Astrocyte (in vitro differentiated cells and primary cell): ENCODE results near the gene HNF1B. TPM values are rescaled to one million over a fixed set of nuclear protein-coding genes. Genes with fewer than 3 reads are reported as not detected.

ENCODE experiments used
- DNase-seq: peaks from one replicate; pipeline ENCODE4 v3.0.0-alpha.2; 2010; ENCODE audit warnings: low read depth
- FAIRE-seq: peaks from 2 replicates; lab custom pipeline; 2011; peaks lifted over from hg19 to GRCh38; lab: Jason Lieb, UNC
- H2AFZ ChIP-seq: 2 replicates; pipeline ENCODE4 v1.6.0; 2012; ENCODE audit warnings: low read depth, low read length, inconsistent platforms
- H3K27ac ChIP-seq: 2 replicates; pipeline ENCODE4 v1.5.1; 2011; ENCODE audit warnings: low read depth, low read length, inconsistent platforms
- H3K27me3 ChIP-seq: 2 replicates; pipeline ENCODE4 v1.6.0; 2011; ENCODE audit warnings: low read length, inconsistent platforms; ENCODE audit not compliant: insufficient read depth
- H3K36me3 ChIP-seq: 2 replicates; pipeline ENCODE4 v1.5.1; 2011; ENCODE audit warnings: low read length, inconsistent platforms; ENCODE audit not compliant: insufficient read depth
- H3K4me1 ChIP-seq: 2 replicates; pipeline ENCODE4 v1.5.1; 2011; ENCODE audit warnings: low read length, inconsistent platforms; ENCODE audit not compliant: insufficient read depth
- H3K4me2 ChIP-seq: 2 replicates; pipeline ENCODE4 v1.6.0; 2012; ENCODE audit warnings: low read length, inconsistent platforms
- H3K4me3 ChIP-seq: 2 replicates; pipeline ENCODE4 v1.5.1; 2011; ENCODE audit warnings: low read depth, mild to moderate bottlenecking, low read length, inconsistent platforms; ENCODE audit not compliant: insufficient read depth
- H3K79me2 ChIP-seq: 2 replicates; pipeline ENCODE4 v1.6.0; 2012; ENCODE audit warnings: mild to moderate bottlenecking, low read length, inconsistent platforms; ENCODE audit not compliant: insufficient read depth
- H3K9ac ChIP-seq: 2 replicates; pipeline ENCODE4 v1.6.0; 2012; ENCODE audit warnings: mild to moderate bottlenecking, low read length, inconsistent platforms
- H3K9me3 ChIP-seq: 2 replicates; pipeline ENCODE4 v1.5.1; 2012; ENCODE audit warnings: low read depth, mild to moderate bottlenecking, low read length, inconsistent platforms; ENCODE audit not compliant: insufficient read depth
- H4K20me1 ChIP-seq: 2 replicates; pipeline ENCODE4 v1.6.0; 2012; ENCODE audit warnings: low read length, inconsistent platforms; ENCODE audit not compliant: insufficient read depth
- H3K27ac Mint-ChIP-seq: one replicate; pipeline ENCODE4 v1.8.0; 2021; ENCODE audit warnings: mild to moderate bottlenecking, mixed read lengths; ENCODE audit not compliant: unreplicated experiment
- H3K27me3 Mint-ChIP-seq: one replicate; pipeline ENCODE4 v1.8.0; 2021; ENCODE audit warnings: low read depth, mixed read lengths; ENCODE audit not compliant: unreplicated experiment
- H3K36me3 Mint-ChIP-seq: one replicate; pipeline ENCODE4 v1.8.0; 2021; ENCODE audit warnings: low read depth, mixed read lengths; ENCODE audit not compliant: unreplicated experiment
- H3K4me1 Mint-ChIP-seq: one replicate; pipeline ENCODE4 v1.8.0; 2021; ENCODE audit warnings: low read depth, mixed read lengths; ENCODE audit not compliant: unreplicated experiment
- H3K4me3 Mint-ChIP-seq: one replicate; pipeline ENCODE4 v1.8.0; 2021; ENCODE audit warnings: mild to moderate bottlenecking, moderate library complexity, mixed read lengths; ENCODE audit not compliant: unreplicated experiment
- H3K9me3 Mint-ChIP-seq: one replicate; pipeline ENCODE4 v1.8.0; 2021; ENCODE audit warnings: mild to moderate bottlenecking, mixed read lengths; ENCODE audit not compliant: unreplicated experiment
- CTCF ChIP-seq: IDR thresholded peaks from 2 replicates; pipeline ENCODE4 v1.5.1; 2011; ENCODE audit warnings: low read depth, mild to moderate bottlenecking, inconsistent platforms, low read length, moderate library complexity; ENCODE audit not compliant: insufficient read depth
- EZH2 ChIP-seq: IDR thresholded peaks from 2 replicates; pipeline ENCODE4 v1.6.1; 2012; ENCODE audit warnings: mild to moderate bottlenecking, low read length, inconsistent platforms; ENCODE audit not compliant: insufficient read depth
- total RNA-seq: library from RNA; stranded (reverse); gene quantifications from 2 replicates; pipeline ENCODE4 v1.2.1, GENCODE V29; 2021

The HNF1B gene
- total RNA-seq, 1 donor from 2014 or later, result 15.6 TPM

GRCh38 chr17:37714897-37715296 lies 30.0 kb downstream of the HNF1B start:
- Histone ChIP-seq H3K27ac (no peak overlapping the region), H3K36me3 (no peaks in the 10 kb centered on the region), H3K9me3 (no peaks in the 10 kb centered on the region), H3K27me3 (no peaks in the 10 kb centered on the region), H3K4me3 (no peak overlapping the region), H3K9ac (no peak overlapping the region), H3K79me2 (no peaks in the 10 kb centered on the region), H4K20me1 (no peaks in the 10 kb centered on the region), H2AFZ (no peak overlapping the region), H3K4me1 (peaks cover 20% of the 10 kb centered on the region), H3K4me2 (no peak overlapping the region)
- Mint-ChIP-seq H3K9me3 (no peaks in the 10 kb centered on the region), H3K27me3 (peaks cover 4% of the 10 kb centered on the region), H3K27ac (no peak overlapping the region), H3K4me1 (peaks cover 34% of the 10 kb centered on the region), H3K4me3 (no peak overlapping the region), H3K36me3 (peaks cover 11% of the 10 kb centered on the region)
- FAIRE-seq, result no peak
- DNase-seq, result no peak
- TF ChIP-seq CTCF, result no peak
- no peak for TF ChIP-seq EZH2

GRCh38 chr17:37713624-37714023 lies 31.2 kb downstream of the HNF1B start:
- TF ChIP-seq EZH2 (no peak), CTCF (no peak)
- Histone ChIP-seq H3K27me3 (no peaks in the 10 kb centered on the region), H3K4me1 (peaks cover 23% of the 10 kb centered on the region), H2AFZ (no peak overlapping the region), H3K79me2 (no peaks in the 10 kb centered on the region), H3K27ac (no peak overlapping the region), H3K36me3 (no peaks in the 10 kb centered on the region), H3K9me3 (no peaks in the 10 kb centered on the region), H3K4me3 (no peak overlapping the region), H4K20me1 (no peaks in the 10 kb centered on the region), H3K4me2 (no peak overlapping the region), H3K9ac (no peak overlapping the region)
- peaks cover 35% of the 10 kb centered on the region for H3K4me1 Mint-ChIP-seq
- H3K9me3 Mint-ChIP-seq, result no peaks in the 10 kb centered on the region
- FAIRE-seq, result no peak
- H3K27ac Mint-ChIP-seq, result no peak overlapping the region
- DNase-seq, result no peak
- peaks cover 14% of the 10 kb centered on the region for H3K36me3 Mint-ChIP-seq
- H3K4me3 Mint-ChIP-seq, result no peak overlapping the region
- H3K27me3 Mint-ChIP-seq, result peaks cover 4% of the 10 kb centered on the region

- no peaks in the 10 kb centered on the region for H3K27me3 ChIP-seq
- no peak overlapping the region for H3K4me2 ChIP-seq
- Mint-ChIP-seq H3K36me3 (peaks cover 14% of the 10 kb centered on the region), H3K9me3 (no peaks in the 10 kb centered on the region), H3K4me3 (no peak overlapping the region), H3K27me3 (peaks cover 4% of the 10 kb centered on the region), H3K27ac (no peak overlapping the region), H3K4me1 (peaks cover 32% of the 10 kb centered on the region)
- FAIRE-seq (no peak), DNase-seq (no peak)
- no peaks in the 10 kb centered on the region for H3K79me2 ChIP-seq
- H3K4me1 ChIP-seq, result peaks cover 22% of the 10 kb centered on the region
- H2AFZ ChIP-seq, result no peak overlapping the region
- TF ChIP-seq EZH2, result no peak
- no peak for TF ChIP-seq CTCF
- no peak overlapping the region for H3K27ac ChIP-seq
- no peaks in the 10 kb centered on the region for H4K20me1 ChIP-seq
- H3K36me3 ChIP-seq, result no peaks in the 10 kb centered on the region
- H3K9me3 ChIP-seq, result no peaks in the 10 kb centered on the region
- H3K4me3 ChIP-seq, result no peak overlapping the region
- H3K9ac ChIP-seq, result no peak overlapping the region
Measured at GRCh38 chr17:37713028-37713431, 31.8 kb downstream of the HNF1B start.
